Uterus (tissue), 2 donors: Measurements from ENCODE around the gene TNRC6C.

Experiments
- CTCF ChIP-seq, 4 experiments: fragments of 200-600 bp in 2 of 4; fragments of 450-650 bp in 2 of 4; sonication (generic) in 2 of 4; IDR thresholded peaks; one replicate each; pipeline ENCODE4 v1.5.1; 2016 to 2019; ENCODE audit warnings: antibody characterized with exemption in 4 of 4, mild to moderate bottlenecking in 2 of 4, moderate library complexity in 1 of 4
- POLR2A ChIP-seq, 2 donors: fragments of 450-650 bp; IDR thresholded peaks; one replicate each; pipeline ENCODE4 v1.6.1; 2016; ENCODE audit warnings: antibody characterized with exemption in 2 of 2, mild to moderate bottlenecking in 1 of 2, moderate library complexity in 1 of 2

GRCh38 chr17:78143214-78144146, 185.0 kb downstream of the TNRC6C start:
- TF ChIP-seq CTCF (IDR thresholded peaks at IDR 0.05) (no peak), POLR2A (IDR thresholded peaks at IDR 0.05) (no peak)
